Measurements from ENCODE around the gene CHST9. TPM values are rescaled to one million over a fixed set of nuclear protein-coding genes. Genes with fewer than 3 reads are reported as not detected.
A peak's percentile ranks its signal among the peaks of the same experiment; 100 is the strongest.
"Not testable (repeated sequence)": the region's sequence is repeated elsewhere in the genome, so short reads cannot be mapped to it uniquely, and the experiment has no call there.

Gene CHST9
- total and polyA plus RNA-seq, 2 experiments from 2014 or later = 15.5 to 16.8 TPM

DNA sequence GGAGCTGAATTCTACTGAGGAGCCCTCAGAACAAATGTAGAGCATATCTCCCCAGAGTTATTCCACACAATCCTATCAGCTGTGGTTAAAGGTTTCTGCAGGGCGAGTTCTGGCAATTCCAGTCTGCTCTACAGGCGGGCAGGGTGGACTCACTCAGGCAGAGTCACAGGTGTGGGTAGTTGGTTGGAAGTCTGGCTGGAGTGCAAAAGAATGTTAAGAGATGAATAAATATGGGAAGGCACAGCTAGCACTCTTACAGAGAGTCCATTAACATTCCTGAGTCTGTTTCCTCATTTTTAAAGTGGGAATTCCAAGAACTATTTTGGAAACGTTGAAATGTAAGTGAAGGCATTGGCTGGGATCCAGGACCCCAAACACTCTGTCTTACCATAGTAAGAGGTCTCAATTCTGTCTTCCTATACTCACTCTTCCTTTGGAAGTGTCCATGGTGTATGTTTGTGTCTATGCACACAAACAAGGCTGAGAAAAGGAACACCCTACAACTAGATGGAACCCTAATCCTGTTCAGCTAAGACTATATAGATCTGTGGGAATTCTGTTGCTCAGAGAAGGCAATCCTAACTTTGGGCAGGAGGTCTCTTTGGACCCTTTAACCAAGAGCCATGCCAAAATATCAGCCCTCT lies 256.3 kb downstream of the CHST9 start (continued):
- TF ChIP-seq, protein P1, sequence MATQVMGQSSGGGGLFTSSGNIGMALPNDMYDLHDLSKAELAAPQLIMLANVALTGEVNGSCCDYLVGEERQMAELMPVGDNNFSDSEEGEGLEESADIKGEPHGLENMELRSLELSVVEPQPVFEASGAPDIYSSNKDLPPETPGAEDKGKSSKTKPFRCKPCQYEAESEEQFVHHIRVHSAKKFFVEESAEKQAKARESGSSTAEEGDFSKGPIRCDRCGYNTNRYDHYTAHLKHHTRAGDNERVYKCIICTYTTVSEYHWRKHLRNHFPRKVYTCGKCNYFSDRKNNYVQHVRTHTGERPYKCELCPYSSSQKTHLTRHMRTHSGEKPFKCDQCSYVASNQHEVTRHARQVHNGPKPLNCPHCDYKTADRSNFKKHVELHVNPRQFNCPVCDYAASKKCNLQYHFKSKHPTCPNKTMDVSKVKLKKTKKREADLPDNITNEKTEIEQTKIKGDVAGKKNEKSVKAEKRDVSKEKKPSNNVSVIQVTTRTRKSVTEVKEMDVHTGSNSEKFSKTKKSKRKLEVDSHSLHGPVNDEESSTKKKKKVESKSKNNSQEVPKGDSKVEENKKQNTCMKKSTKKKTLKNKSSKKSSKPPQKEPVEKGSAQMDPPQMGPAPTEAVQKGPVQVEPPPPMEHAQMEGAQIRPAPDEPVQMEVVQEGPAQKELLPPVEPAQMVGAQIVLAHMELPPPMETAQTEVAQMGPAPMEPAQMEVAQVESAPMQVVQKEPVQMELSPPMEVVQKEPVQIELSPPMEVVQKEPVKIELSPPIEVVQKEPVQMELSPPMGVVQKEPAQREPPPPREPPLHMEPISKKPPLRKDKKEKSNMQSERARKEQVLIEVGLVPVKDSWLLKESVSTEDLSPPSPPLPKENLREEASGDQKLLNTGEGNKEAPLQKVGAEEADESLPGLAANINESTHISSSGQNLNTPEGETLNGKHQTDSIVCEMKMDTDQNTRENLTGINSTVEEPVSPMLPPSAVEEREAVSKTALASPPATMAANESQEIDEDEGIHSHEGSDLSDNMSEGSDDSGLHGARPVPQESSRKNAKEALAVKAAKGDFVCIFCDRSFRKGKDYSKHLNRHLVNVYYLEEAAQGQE (IDR thresholded peaks at IDR 0.05; ENCODE audit: unreplicated experiment) = no peak
- no peak for TF ChIP-seq JUNB (IDR thresholded peaks at IDR 0.05; ENCODE audit: unreplicated experiment)

- TF ChIP-seq CREB1 (CRISPR knock-in tag; IDR thresholded peaks at IDR 0.05; ENCODE audit: low read depth) (peak; percentile 39; the same call in 1 of the 2 replicates), ETS1 (IDR thresholded peaks at IDR 0.05) (0 out of 2 replicates have a peak, but pooled peaks have one; percentile 23), NANOG (IDR thresholded peaks at IDR 0.05; ENCODE audit: borderline replicate concordance) (peak; percentile 76)
- not testable (repeated sequence) for H3K9me3 Mint-ChIP-seq
- DNase-seq (ENCODE audit: low spot score) = peak; percentile 69
Measured at GRCh38 chr18:26927822-26928221, 257.3 kb downstream of the CHST9 start.

GRCh38 chr18:26926066-26926675 lies 258.9 kb downstream of the CHST9 start:
- Mint-ChIP-seq H3K4me3 (no peak overlapping the region), H3K9me3 (no peaks in the 10 kb centered on the region), H3K27me3 (ENCODE audit: insufficient read depth, low read depth, poor library complexity) (peaks cover 4% of the 10 kb centered on the region), H3K4me1 (peaks cover 39% of the 10 kb centered on the region), H3K27ac (no peak overlapping the region), H3K36me3 (ENCODE audit: low read depth) (no peaks in the 10 kb centered on the region)
- H3K4me2 ChIP-seq = no peak overlapping the region
- H3K36me3 ChIP-seq (ENCODE audit: insufficient read depth) = no peaks in the 10 kb centered on the region
- peaks cover 9% of the 10 kb centered on the region for H3K9me2 ChIP-seq (ENCODE audit: insufficient read depth)
- H2AFZ ChIP-seq = no peak overlapping the region
- H3F3A ChIP-seq (replicated peaks; ENCODE audit: low read depth) = no peaks in the 10 kb centered on the region
- DNase-seq (ENCODE audit: low spot score) = no peak
- no peaks in the 10 kb centered on the region for H3K79me2 ChIP-seq (replicated peaks; ENCODE audit: insufficient read depth)
- H3K4me1 ChIP-seq (ENCODE audit: insufficient read depth) = peaks cover 17% of the 10 kb centered on the region
- ATAC-seq = no peak
- no peaks in the 10 kb centered on the region for H4K20me1 ChIP-seq (replicated peaks; ENCODE audit: insufficient read depth)
- no peak overlapping the region for H3K4me3 ChIP-seq
- H3K27me3 ChIP-seq (ENCODE audit: insufficient read depth) = no peaks in the 10 kb centered on the region
- no peak overlapping the region for H3K27ac ChIP-seq (ENCODE audit: low read depth)
- TF ChIP-seq, protein P1 (IDR thresholded peaks at IDR 0.05; ENCODE audit: unreplicated experiment) = no peak

More at GRCh38 chr18:26927822-26928221, 257.3 kb downstream of the CHST9 start:
- H3K79me2 ChIP-seq (replicated peaks; ENCODE audit: insufficient read depth); H3K9me2 ChIP-seq (ENCODE audit: insufficient read depth); H3K4me3 ChIP-seq; H3K27ac ChIP-seq (ENCODE audit: low read depth); H3K36me3 ChIP-seq (ENCODE audit: insufficient read depth); H3F3A ChIP-seq (replicated peaks; ENCODE audit: low read depth); H3K36me3 Mint-ChIP-seq (ENCODE audit: low read depth); H3K27me3 ChIP-seq (ENCODE audit: insufficient read depth); H2AFZ ChIP-seq; H3K27me3 Mint-ChIP-seq (ENCODE audit: insufficient read depth, low read depth, poor library complexity); H4K20me1 ChIP-seq (replicated peaks; ENCODE audit: insufficient read depth); H3K4me3 Mint-ChIP-seq: not testable (repeated sequence)
- H3K27ac Mint-ChIP-seq = peak overlapping the region; percentile 10; the same call in 1 of the 2 replicates
- peak; percentile 58 for ATAC-seq
- peaks cover 30% of the 10 kb centered on the region for H3K4me1 Mint-ChIP-seq
- H3K4me2 ChIP-seq = peak overlapping the region; percentile 54
- H3K4me1 ChIP-seq (ENCODE audit: insufficient read depth) = peaks cover 17% of the 10 kb centered on the region
